ENCODE data around the gene COMT. TPM values are rescaled to one million over a fixed set of nuclear protein-coding genes. Genes with fewer than 3 reads are reported as not detected.

Gene COMT
- total and polyA plus RNA-seq, 8 donors: 47.9 to 95.0 (median 62.3) TPM

DNA sequence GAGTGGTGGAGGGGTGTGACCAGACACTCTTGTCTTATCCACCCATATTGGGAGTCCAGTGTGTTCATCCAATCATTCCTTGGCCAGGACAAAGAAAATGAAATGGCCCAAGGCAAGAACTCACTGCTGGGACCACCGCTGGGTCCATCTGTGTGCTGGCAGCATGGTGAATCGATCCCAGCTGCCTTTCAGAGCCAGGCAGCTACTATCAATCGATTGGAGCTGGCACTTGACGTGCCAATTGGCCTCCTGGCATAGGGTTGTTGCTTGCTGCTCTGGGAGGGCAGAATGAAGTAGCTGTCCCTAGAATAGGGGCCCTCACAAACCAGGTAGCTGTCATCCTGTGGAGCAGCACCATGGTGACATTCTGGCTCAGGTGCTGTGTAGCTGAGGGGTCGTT, 76.4 kb downstream of the COMT start:
- H3K27ac ChIP-seq: no peak overlapping the region
- DNase-seq (no peak), FAIRE-seq (no peak), ATAC-seq (no peak)
- WGBS, 2 donors: 69 to 76% methylated on average over 5 of the region's 5 CpGs
- TF ChIP-seq CTCF (IDR thresholded peaks at IDR 0.05): no peak
- peaks cover 9 to 19% (median 13%) of the 10 kb centered on the region in 3 donors for H3K4me1 ChIP-seq
- no peaks in the 10 kb centered on the region for H3K27me3 ChIP-seq
- H3K9me3 ChIP-seq: no peaks in the 10 kb centered on the region
- H3K36me3 ChIP-seq: no peaks in the 10 kb centered on the region
- H3K4me3 ChIP-seq: no peak overlapping the region
- intact Hi-C loops (cut with DNase I): no loop called here

Small RNA genes within 50 kb of the gene (microRNA-seq; reads per million reads assigned to microRNA genes)
- 0 reads per million in 2 donors for gene MIR4761

Other genes starting within 250 kb of the COMT start
- gene SEPTIN5, start 227.3 kb upstream of the COMT start, total RNA-seq: 10 to 100 TPM in 1 of 6 donors, 1 to 10 TPM in 5; 4.2 to 12.2 (median 7.5) TPM
- 10 to 100 TPM; 39.3 to 53.4 TPM for gene SEPTIN5, start 227.3 kb upstream of the COMT start, polyA plus RNA-seq
- gene GP1BB, start 218.2 kb upstream of the COMT start, total RNA-seq: 1 to 10 TPM in 4 of 6 donors, not detected in 2; 1.2 to 1.6 (median 1.4) TPM
- 10 to 100 TPM; 10.5 to 21.2 TPM for gene GP1BB, start 218.2 kb upstream of the COMT start, polyA plus RNA-seq
- gene TBX1, start 181.0 kb upstream of the COMT start, total RNA-seq: under 1 TPM in 5 of 6 donors, not detected in 1; 0.19 to 0.72 (median 0.28) TPM
- 1 to 10 TPM in 1 of 2 donors, under 1 TPM in 1; 0.40 to 1.3 TPM for gene TBX1, start 181.0 kb upstream of the COMT start, polyA plus RNA-seq
- gene GNB1L, start 86.9 kb upstream of the COMT start, total RNA-seq: 1 to 10 TPM; 2.1 to 4.6 (median 3.4) TPM
- gene GNB1L, start 86.9 kb upstream of the COMT start, polyA plus RNA-seq: 1 to 10 TPM; 3.5 to 4.8 TPM
- 10 to 100 TPM in 1 of 6 donors, 1 to 10 TPM in 5; 3.7 to 12.4 (median 7.8) TPM for gene RTL10, start 86.9 kb upstream of the COMT start, total RNA-seq
- gene RTL10, start 86.9 kb upstream of the COMT start, polyA plus RNA-seq: 10 to 100 TPM in 1 of 2 donors, 1 to 10 TPM in 1; 9.2 to 11.5 TPM
- 10 to 100 TPM in 5 of 6 donors, 1 to 10 TPM in 1; 9.6 to 16.9 (median 13.6) TPM for gene TXNRD2, start within 50 bp of the COMT start, total RNA-seq
- 10 to 100 TPM; 33.7 to 41.6 TPM for gene TXNRD2, start within 50 bp of the COMT start, polyA plus RNA-seq
- gene ARVCF, start 75.1 kb downstream of the COMT start, total RNA-seq: 10 to 100 TPM in 3 of 6 donors, 1 to 10 TPM in 3; 5.0 to 19.4 (median 9.5) TPM
- 10 to 100 TPM; 52.5 to 57.8 TPM for gene ARVCF, start 75.1 kb downstream of the COMT start, polyA plus RNA-seq
- 10 to 100 TPM in 3 of 6 donors, 1 to 10 TPM in 3; 4.0 to 18.3 (median 9.6) TPM for gene TANGO2, start 79.3 kb downstream of the COMT start, total RNA-seq
- 10 to 100 TPM; 16.5 to 20.4 TPM for gene TANGO2, start 79.3 kb downstream of the COMT start, polyA plus RNA-seq
- 10 to 100 TPM; 14.9 to 23.5 (median 16.4) TPM for gene DGCR8, start 138.5 kb downstream of the COMT start, total RNA-seq
- gene DGCR8, start 138.5 kb downstream of the COMT start, polyA plus RNA-seq: 10 to 100 TPM; 31.3 to 31.9 TPM
- gene RANBP1, start 174.3 kb downstream of the COMT start, total RNA-seq: 10 to 100 TPM; 25.1 to 40.4 (median 34.3) TPM
- 10 to 100 TPM; 26.8 to 44.0 TPM for gene RANBP1, start 174.3 kb downstream of the COMT start, polyA plus RNA-seq
- gene TRMT2A, start 175.5 kb downstream of the COMT start, total RNA-seq: 10 to 100 TPM; 23.8 to 37.3 (median 30.1) TPM
- gene TRMT2A, start 175.5 kb downstream of the COMT start, polyA plus RNA-seq: 100 to 1,000 TPM; 120 TPM
- gene ZDHHC8, start 190.0 kb downstream of the COMT start, total RNA-seq: 10 to 100 TPM; 20.0 to 37.7 (median 25.0) TPM
- gene ZDHHC8, start 190.0 kb downstream of the COMT start, polyA plus RNA-seq: 10 to 100 TPM; 47.7 to 51.8 TPM
- gene CCDC188, start 209.3 kb downstream of the COMT start, total RNA-seq: 1 to 10 TPM in 1 of 6 donors, under 1 TPM in 4, not detected in 1; 0.31 to 1.0 (median 0.38) TPM
- 1 to 10 TPM; 5.2 to 7.1 TPM for gene CCDC188, start 209.3 kb downstream of the COMT start, polyA plus RNA-seq